IPS-18a (cell line): ENCODE measurements around the gene ANAPC10.
"Not testable (repeated sequence)": the region's sequence is repeated elsewhere in the genome, so short reads cannot be mapped to it uniquely, and the experiment has no call there.

Source experiments
- H3K27ac ChIP-seq: one replicate; pipeline ENCODE4 v1.5.1; 2013; ENCODE audit warnings: low read length
- H3K27me3 ChIP-seq: one replicate; pipeline ENCODE4 v1.6.1; 2013; ENCODE audit warnings: mild to moderate bottlenecking, low read length; ENCODE audit not compliant: control insufficient read depth, insufficient read depth
- H3K36me3 ChIP-seq: one replicate; pipeline ENCODE4 v1.6.1; 2013; ENCODE audit warnings: low read depth, low read length; ENCODE audit not compliant: control insufficient read depth
- H3K4me1 ChIP-seq: one replicate; pipeline ENCODE4 v1.6.1; 2013; ENCODE audit warnings: low read depth, low read length; ENCODE audit not compliant: control insufficient read depth
- H3K4me3 ChIP-seq: one replicate; pipeline ENCODE4 v1.5.1; 2013; ENCODE audit warnings: low read length
- H3K9ac ChIP-seq: one replicate; pipeline ENCODE4 v1.6.1; 2013; ENCODE audit warnings: mild to moderate bottlenecking, low read length, moderate library complexity
- H3K9me3 ChIP-seq: one replicate; pipeline ENCODE4 v1.6.1; 2013; ENCODE audit warnings: low read depth, low read length; ENCODE audit not compliant: control insufficient read depth

ANAPC10 gene

GRCh38 chr4:145042601-145043285 lies 55.3 kb downstream of the ANAPC10 start:
- Histone ChIP-seq H3K9ac (no peak overlapping the region), H3K36me3 (no peaks in the 10 kb centered on the region), H3K27me3 (no peaks in the 10 kb centered on the region)

GRCh38 chr4:145041378-145041777 lies 56.6 kb downstream of the ANAPC10 start:
- H3K27ac ChIP-seq = no peak overlapping the region
- no peaks in the 10 kb centered on the region for H3K9me3 ChIP-seq
- no peaks in the 10 kb centered on the region for H3K4me1 ChIP-seq
- no peaks in the 10 kb centered on the region for H3K36me3 ChIP-seq
- no peak overlapping the region for H3K4me3 ChIP-seq
- H3K9ac ChIP-seq = no peak overlapping the region
- no peaks in the 10 kb centered on the region for H3K27me3 ChIP-seq

More at GRCh38 chr4:145042601-145043285, 55.3 kb downstream of the ANAPC10 start:
- H3K4me3 ChIP-seq = no peak overlapping the region
- no peak overlapping the region for H3K27ac ChIP-seq
- no peaks in the 10 kb centered on the region for H3K9me3 ChIP-seq
- H3K4me1 ChIP-seq = no peaks in the 10 kb centered on the region

- Histone ChIP-seq H3K9me3 (no peaks in the 10 kb centered on the region), H3K27ac (no peak overlapping the region), H3K9ac (no peak overlapping the region), H3K27me3 (no peaks in the 10 kb centered on the region), H3K36me3 (peaks cover 10% of the 10 kb centered on the region), H3K4me3 (no peak overlapping the region), H3K4me1 (no peaks in the 10 kb centered on the region)
These were observed 62.4 kb downstream of the ANAPC10 start for GRCh38 chr4:145035494-145036136.

GRCh38 chr4:145034727-145035211 lies 63.2 kb downstream of the ANAPC10 start:
- Histone ChIP-seq H3K9ac (no peak overlapping the region), H3K36me3 (peaks cover 10% of the 10 kb centered on the region), H3K27ac (no peak overlapping the region), H3K4me3 (no peak overlapping the region), H3K9me3 (no peaks in the 10 kb centered on the region), H3K4me1 (no peaks in the 10 kb centered on the region), H3K27me3 (no peaks in the 10 kb centered on the region)

- no peaks in the 10 kb centered on the region for H3K9me3 ChIP-seq
- no peak overlapping the region for H3K9ac ChIP-seq
- H3K4me1 ChIP-seq = peaks cover 4% of the 10 kb centered on the region
- H3K27ac ChIP-seq = no peak overlapping the region
- no peaks in the 10 kb centered on the region for H3K36me3 ChIP-seq
- H3K4me3 ChIP-seq = no peak overlapping the region
- no peaks in the 10 kb centered on the region for H3K27me3 ChIP-seq
These were observed 78.7 kb downstream of the ANAPC10 start for GRCh38 chr4:145019346-145019745.

- Histone ChIP-seq H3K27me3 (no peaks in the 10 kb centered on the region), H3K27ac (no peak overlapping the region), H3K4me3 (no peak overlapping the region), H3K36me3 (no peaks in the 10 kb centered on the region), H3K9ac (no peak overlapping the region), H3K4me1 (peaks cover 4% of the 10 kb centered on the region), H3K9me3 (no peaks in the 10 kb centered on the region)
These were observed 83.6 kb downstream of the ANAPC10 start for GRCh38 chr4:145014365-145014764.

GRCh38 chr4:145012841-145013240 lies 85.2 kb downstream of the ANAPC10 start:
- Histone ChIP-seq H3K9ac (no peak overlapping the region), H3K9me3 (no peaks in the 10 kb centered on the region), H3K27me3 (no peaks in the 10 kb centered on the region), H3K27ac (peak overlapping the region; percentile 20), H3K4me1 (peaks cover 4% of the 10 kb centered on the region), H3K36me3 (no peaks in the 10 kb centered on the region), H3K4me3 (no peak overlapping the region)

GRCh38 chr4:145011636-145012035 lies 86.4 kb downstream of the ANAPC10 start:
- H3K4me3 ChIP-seq = no peak overlapping the region
- H3K9ac ChIP-seq = no peak overlapping the region
- H3K4me1 ChIP-seq = peaks cover 4% of the 10 kb centered on the region
- H3K27ac ChIP-seq = no peak overlapping the region
- no peaks in the 10 kb centered on the region for H3K27me3 ChIP-seq
- H3K9me3 ChIP-seq = no peaks in the 10 kb centered on the region
- no peaks in the 10 kb centered on the region for H3K36me3 ChIP-seq

GRCh38 chr4:145010315-145010714 lies 87.7 kb downstream of the ANAPC10 start:
- H3K9me3 ChIP-seq, H3K27me3 ChIP-seq, H3K9ac ChIP-seq, H3K27ac ChIP-seq, H3K4me3 ChIP-seq, H3K4me1 ChIP-seq, H3K36me3 ChIP-seq: not testable (repeated sequence)

- Histone ChIP-seq H3K4me1 (peaks cover 5% of the 10 kb centered on the region), H3K9ac (no peak overlapping the region), H3K9me3 (no peaks in the 10 kb centered on the region), H3K27ac (no peak overlapping the region), H3K4me3 (no peak overlapping the region), H3K36me3 (no peaks in the 10 kb centered on the region), H3K27me3 (no peaks in the 10 kb centered on the region)
These were observed 94.3 kb downstream of the ANAPC10 start for GRCh38 chr4:145003675-145004074.

- H3K36me3 ChIP-seq = no peaks in the 10 kb centered on the region
- H3K9me3 ChIP-seq = no peaks in the 10 kb centered on the region
- peaks cover 5% of the 10 kb centered on the region for H3K4me1 ChIP-seq
- no peak overlapping the region for H3K4me3 ChIP-seq
- no peak overlapping the region for H3K27ac ChIP-seq
- H3K9ac ChIP-seq = no peak overlapping the region
- H3K27me3 ChIP-seq = no peaks in the 10 kb centered on the region
These were observed 96.4 kb downstream of the ANAPC10 start for GRCh38 chr4:145001635-145002034.

- not testable (repeated sequence) for H3K9ac ChIP-seq, H3K27ac ChIP-seq, H3K4me3 ChIP-seq, H3K9me3 ChIP-seq, H3K36me3 ChIP-seq, H3K4me1 ChIP-seq, H3K27me3 ChIP-seq
These were observed 97.3 kb downstream of the ANAPC10 start for GRCh38 chr4:145000656-145001055.
